Neural cell (in vitro differentiated cells): Measurements from ENCODE around the gene PCSK9. TPM values are rescaled to one million over a fixed set of nuclear protein-coding genes. Genes with fewer than 3 reads are reported as not detected.

ENCODE experiments used
- H2AFZ ChIP-seq: fragments of 200-600, 300-800 bp; sonication (generic), shearing (Covaris generic); 2 replicates; pipeline ENCODE4 v1.6.0; 2014; ENCODE audit warnings: low read depth, mild to moderate bottlenecking, antibody characterized with exemption, low read length, moderate library complexity
- H3F3A ChIP-seq: fragments of 200-600 bp; shearing (Covaris generic); 2 replicates; pipeline ENCODE4 v1.6.1; 2016; ENCODE audit warnings: mild to moderate bottlenecking, moderate library complexity, mixed read lengths, antibody characterized with exemption, low read length; ENCODE audit not compliant: insufficient read depth, poor library complexity, severe bottlenecking
- H3K27ac ChIP-seq: fragments of 200-600, 300-800 bp; sonication (generic), shearing (Covaris generic); 2 replicates; pipeline ENCODE4 v1.5.1; 2014; ENCODE audit warnings: mild to moderate bottlenecking, low read length, moderate library complexity
- H3K27me3 ChIP-seq: fragments of 300-800, 200-600 bp; sonication (generic), shearing (Covaris generic); 2 replicates; pipeline ENCODE4 v1.6.0; 2014; ENCODE audit warnings: mild to moderate bottlenecking, low read depth, low read length, moderate library complexity; ENCODE audit not compliant: insufficient read depth
- H3K36me3 ChIP-seq: fragments of 300-800, 200-600 bp; sonication (generic), shearing (Covaris generic); 2 replicates; pipeline ENCODE4 v1.5.1; 2014; ENCODE audit warnings: mild to moderate bottlenecking, antibody characterized with exemption, low read length, moderate library complexity; ENCODE audit not compliant: insufficient read depth
- H3K4me2 ChIP-seq: fragments of 300-800, 200-600 bp; sonication (generic), shearing (Covaris generic); 2 replicates; pipeline ENCODE4 v1.6.0; 2014; ENCODE audit warnings: mild to moderate bottlenecking, low read length
- H3K4me3 ChIP-seq: fragments of 300-800, 200-600 bp; sonication (generic), shearing (Covaris generic); 2 replicates; pipeline ENCODE4 v1.5.1; 2014; ENCODE audit warnings: mild to moderate bottlenecking, low read length, moderate library complexity
- H3K79me2 ChIP-seq: fragments of 200-600 bp; shearing (Covaris generic); replicated peaks from 2 replicates; pipeline ENCODE4 v1.6.0; 2014; ENCODE audit warnings: mild to moderate bottlenecking, low read length, moderate library complexity; ENCODE audit not compliant: insufficient read depth
- H3K9ac ChIP-seq: fragments of 300-800, 200-600 bp; sonication (generic), shearing (Covaris generic); 2 replicates; pipeline ENCODE4 v1.6.1; 2016; ENCODE audit warnings: mild to moderate bottlenecking, low read length, mixed read lengths
- H3K9me2 ChIP-seq: fragments of 200-600 bp; shearing (Covaris generic); 2 replicates; pipeline ENCODE4 v1.6.1; 2016; ENCODE audit warnings: mild to moderate bottlenecking, low read length, mixed read lengths; ENCODE audit not compliant: insufficient read depth
- H3K9me3 ChIP-seq: fragments of 200-600, 300-800 bp; sonication (generic), shearing (Covaris generic); 2 replicates; pipeline ENCODE4 v1.6.1; 2016; ENCODE audit warnings: mild to moderate bottlenecking, mixed run types, low read length, moderate library complexity, mixed read lengths
- H4K20me1 ChIP-seq: fragments of 200-600 bp; shearing (Covaris generic); 2 replicates; pipeline ENCODE4 v1.6.1; 2016; ENCODE audit warnings: mild to moderate bottlenecking, mixed run types; ENCODE audit not compliant: insufficient read depth
- CTCF ChIP-seq: fragments of 450-650 bp; IDR thresholded peaks from 2 replicates; pipeline ENCODE4 v1.5.1; 2014; ENCODE audit warnings: antibody characterized with exemption, mild to moderate bottlenecking, moderate library complexity; ENCODE audit not compliant: poor library complexity, severe bottlenecking
- EP300 ChIP-seq: fragments of 450-650 bp; conservative IDR thresholded peaks from 2 replicates; pipeline ENCODE4 v1.6.1; 2014; ENCODE audit warnings: antibody characterized with exemption, mild to moderate bottlenecking, moderate library complexity; ENCODE audit not compliant: poor library complexity, severe bottlenecking
- EZH2 ChIP-seq: fragments of 200-600, 300-800 bp; shearing (Covaris generic), sonication (generic); IDR thresholded peaks from 2 replicates; pipeline ENCODE4 v1.6.1; 2014; ENCODE audit warnings: antibody characterized with exemption, low read length, borderline replicate concordance, mild to moderate bottlenecking; ENCODE audit not compliant: insufficient read depth, poor library complexity, severe bottlenecking
- MXI1 ChIP-seq: fragments of 450-650 bp; conservative IDR thresholded peaks from 2 replicates; pipeline ENCODE4 v1.6.1; 2014; ENCODE audit warnings: antibody characterized with exemption, mild to moderate bottlenecking; ENCODE audit not compliant: poor library complexity, severe bottlenecking
- POLR2AphosphoS5 ChIP-seq: IDR thresholded peaks from 2 replicates; pipeline ENCODE4 v1.6.1; 2012
- RAD21 ChIP-seq: fragments of 450-650 bp; conservative IDR thresholded peaks from 2 replicates; pipeline ENCODE4 v1.6.1; 2014; ENCODE audit warnings: antibody characterized with exemption, mild to moderate bottlenecking, moderate library complexity
- SMC3 ChIP-seq: fragments of 450-650 bp; conservative IDR thresholded peaks from 2 replicates; pipeline ENCODE4 v1.6.1; 2014; ENCODE audit warnings: antibody characterized with exemption, mild to moderate bottlenecking, moderate library complexity; ENCODE audit not compliant: poor library complexity
- TAF1 ChIP-seq: IDR thresholded peaks from 2 replicates; pipeline ENCODE4 v1.6.1; 2012; ENCODE audit warnings: low read depth
- polyA plus RNA-seq: library from polyadenylated mRNA; depleted of rRNA; stranded (reverse); fragments of >200 nt; gene quantifications from 2 replicates; pipeline ENCODE4 v1.2.3, GENCODE V29; 2014
- TF ChIP-seq, protein P1 (sequence below): IDR thresholded peaks from 2 replicates; pipeline ENCODE4 v1.6.1; 2012; ENCODE audit warnings: borderline replicate concordance

Gene PCSK9
- polyA plus RNA-seq, 1 donor from 2014 or later, result not detected

DNA sequence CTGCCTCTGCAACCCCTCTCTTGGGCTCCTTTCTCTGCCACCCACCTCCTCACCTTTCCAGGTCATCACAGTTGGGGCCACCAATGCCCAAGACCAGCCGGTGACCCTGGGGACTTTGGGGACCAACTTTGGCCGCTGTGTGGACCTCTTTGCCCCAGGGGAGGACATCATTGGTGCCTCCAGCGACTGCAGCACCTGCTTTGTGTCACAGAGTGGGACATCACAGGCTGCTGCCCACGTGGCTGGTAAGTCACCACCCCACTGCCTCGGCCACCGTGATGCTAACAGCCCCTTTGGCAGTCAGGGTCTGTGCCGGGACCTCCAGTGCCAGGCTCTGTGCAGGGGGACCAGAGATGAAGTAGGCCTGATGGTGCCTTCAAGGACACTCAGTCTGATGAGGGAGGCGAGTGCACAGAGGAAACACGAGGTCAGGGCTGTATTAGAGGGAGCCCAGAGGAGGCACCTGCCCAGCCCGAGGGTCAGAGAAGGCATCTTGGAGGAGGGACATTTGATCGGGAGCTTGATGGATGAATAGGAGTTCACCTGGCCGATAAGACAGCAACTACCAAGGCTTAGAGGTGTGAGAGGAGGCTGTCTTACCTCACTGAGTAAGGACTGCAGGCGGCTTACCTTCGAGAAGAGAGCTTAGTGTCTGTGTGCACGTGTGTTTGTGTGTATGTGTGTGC, 18.1 kb downstream of the PCSK9 start:
- Histone ChIP-seq H3K36me3 (no peaks in the 10 kb centered on the region), H3K9ac (no peak overlapping the region), H3K9me2 (no peaks in the 10 kb centered on the region), H4K20me1 (no peaks in the 10 kb centered on the region), H3K79me2 (no peaks in the 10 kb centered on the region), H3K4me2 (no peak overlapping the region), H3K4me3 (no peak overlapping the region), H3F3A (no peaks in the 10 kb centered on the region), H3K9me3 (no peaks in the 10 kb centered on the region), H3K27me3 (no peaks in the 10 kb centered on the region), H2AFZ (no peak overlapping the region), H3K27ac (no peak overlapping the region)
- TF ChIP-seq EZH2 (no peak), EP300 (no peak), CTCF (no peak), MXI1 (no peak), TAF1 (no peak), RAD21 (no peak), SMC3 (no peak), POLR2AphosphoS5 (no peak)
- TF ChIP-seq, protein P1, sequence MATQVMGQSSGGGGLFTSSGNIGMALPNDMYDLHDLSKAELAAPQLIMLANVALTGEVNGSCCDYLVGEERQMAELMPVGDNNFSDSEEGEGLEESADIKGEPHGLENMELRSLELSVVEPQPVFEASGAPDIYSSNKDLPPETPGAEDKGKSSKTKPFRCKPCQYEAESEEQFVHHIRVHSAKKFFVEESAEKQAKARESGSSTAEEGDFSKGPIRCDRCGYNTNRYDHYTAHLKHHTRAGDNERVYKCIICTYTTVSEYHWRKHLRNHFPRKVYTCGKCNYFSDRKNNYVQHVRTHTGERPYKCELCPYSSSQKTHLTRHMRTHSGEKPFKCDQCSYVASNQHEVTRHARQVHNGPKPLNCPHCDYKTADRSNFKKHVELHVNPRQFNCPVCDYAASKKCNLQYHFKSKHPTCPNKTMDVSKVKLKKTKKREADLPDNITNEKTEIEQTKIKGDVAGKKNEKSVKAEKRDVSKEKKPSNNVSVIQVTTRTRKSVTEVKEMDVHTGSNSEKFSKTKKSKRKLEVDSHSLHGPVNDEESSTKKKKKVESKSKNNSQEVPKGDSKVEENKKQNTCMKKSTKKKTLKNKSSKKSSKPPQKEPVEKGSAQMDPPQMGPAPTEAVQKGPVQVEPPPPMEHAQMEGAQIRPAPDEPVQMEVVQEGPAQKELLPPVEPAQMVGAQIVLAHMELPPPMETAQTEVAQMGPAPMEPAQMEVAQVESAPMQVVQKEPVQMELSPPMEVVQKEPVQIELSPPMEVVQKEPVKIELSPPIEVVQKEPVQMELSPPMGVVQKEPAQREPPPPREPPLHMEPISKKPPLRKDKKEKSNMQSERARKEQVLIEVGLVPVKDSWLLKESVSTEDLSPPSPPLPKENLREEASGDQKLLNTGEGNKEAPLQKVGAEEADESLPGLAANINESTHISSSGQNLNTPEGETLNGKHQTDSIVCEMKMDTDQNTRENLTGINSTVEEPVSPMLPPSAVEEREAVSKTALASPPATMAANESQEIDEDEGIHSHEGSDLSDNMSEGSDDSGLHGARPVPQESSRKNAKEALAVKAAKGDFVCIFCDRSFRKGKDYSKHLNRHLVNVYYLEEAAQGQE, result no peak

DNA sequence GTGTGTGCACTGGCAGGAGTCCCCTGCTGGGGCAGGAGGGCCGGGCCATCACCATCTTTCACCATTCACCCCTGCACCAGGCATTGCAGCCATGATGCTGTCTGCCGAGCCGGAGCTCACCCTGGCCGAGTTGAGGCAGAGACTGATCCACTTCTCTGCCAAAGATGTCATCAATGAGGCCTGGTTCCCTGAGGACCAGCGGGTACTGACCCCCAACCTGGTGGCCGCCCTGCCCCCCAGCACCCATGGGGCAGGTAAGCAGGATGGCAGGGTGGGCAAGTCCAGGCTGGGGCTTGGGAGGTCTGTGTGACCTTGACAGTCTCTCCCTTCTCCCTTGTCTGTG, 18.6 kb downstream of the PCSK9 start:
- no peaks in the 10 kb centered on the region for H3K27me3 ChIP-seq
- H3K36me3 ChIP-seq, result no peaks in the 10 kb centered on the region
- H4K20me1 ChIP-seq, result no peaks in the 10 kb centered on the region
- H3K9ac ChIP-seq, result no peak overlapping the region
- H3K27ac ChIP-seq, result no peak overlapping the region
- H3F3A ChIP-seq, result no peaks in the 10 kb centered on the region
- H3K4me2 ChIP-seq, result no peak overlapping the region
- TF ChIP-seq, protein P1, result no peak
- TF ChIP-seq MXI1, result no peak
- TF ChIP-seq POLR2AphosphoS5, result no peak
- TF ChIP-seq EP300, result no peak
- no peak for TF ChIP-seq CTCF
- no peak for TF ChIP-seq SMC3
- TF ChIP-seq TAF1, result no peak
- TF ChIP-seq EZH2, result no peak
- no peak for TF ChIP-seq RAD21
- H3K79me2 ChIP-seq, result no peaks in the 10 kb centered on the region
- H3K9me2 ChIP-seq, result no peaks in the 10 kb centered on the region
- no peak overlapping the region for H2AFZ ChIP-seq
- no peaks in the 10 kb centered on the region for H3K9me3 ChIP-seq
- H3K4me3 ChIP-seq, result no peak overlapping the region
